ENCODE results near the gene CYP3A7. TPM values are rescaled to one million over a fixed set of nuclear protein-coding genes. Genes with fewer than 3 reads are reported as not detected.

Gene CYP3A7
- polyA plus RNA-seq, 1 donor (not counting 4 experiments of a cell fraction or from before 2014, with no cell fraction given), result not detected

GRCh38 chr7:99767662-99768061, 32.7 kb upstream of the CYP3A7 start:
- Histone ChIP-seq H4K20me1 (ENCODE audit: control insufficient read depth, extremely low read depth, insufficient read depth, low read length) (no peaks in the 10 kb centered on the region), H3K27me3 (ENCODE audit: control insufficient read depth, extremely low read depth, insufficient read depth, low read length) (no peaks in the 10 kb centered on the region), H3K79me2 (ENCODE audit: control insufficient read depth, insufficient read depth, low read length) (no peaks in the 10 kb centered on the region), H3K4me1 (ENCODE audit: control insufficient read depth, extremely low read depth, insufficient read depth, low read length) (peaks cover 14% of the 10 kb centered on the region), H3K4me3 (ENCODE audit: control insufficient read depth in 2 of 3, extremely low read depth in 1 of 3, insufficient read depth in 2 of 3, low read depth in 1 of 3, low read length in 3 of 3) (no peak overlapping the region), H3K27ac (ENCODE audit: control insufficient read depth, insufficient read depth, low read length) (no peak overlapping the region), H2AFZ (ENCODE audit: control insufficient read depth, low read length) (no peak overlapping the region), H3K9me3 (ENCODE audit: control insufficient read depth, low read depth, low read length) (no peaks in the 10 kb centered on the region), H3K9ac (ENCODE audit: control insufficient read depth, extremely low read depth, insufficient read depth, low read length) (no peak overlapping the region), H3K36me3 (ENCODE audit: control insufficient read depth in 2 of 2, extremely low read depth in 1 of 2, insufficient read depth in 2 of 2, low read length in 2 of 2) (no peaks in the 10 kb centered on the region), H3K4me2 (ENCODE audit: control insufficient read depth, extremely low read depth, insufficient read depth, low read depth, low read length) (no peak overlapping the region), H3K9me1 (ENCODE audit: control insufficient read depth, extremely low read depth, insufficient read depth, low read length) (no peaks in the 10 kb centered on the region)
- TF ChIP-seq, protein P1, sequence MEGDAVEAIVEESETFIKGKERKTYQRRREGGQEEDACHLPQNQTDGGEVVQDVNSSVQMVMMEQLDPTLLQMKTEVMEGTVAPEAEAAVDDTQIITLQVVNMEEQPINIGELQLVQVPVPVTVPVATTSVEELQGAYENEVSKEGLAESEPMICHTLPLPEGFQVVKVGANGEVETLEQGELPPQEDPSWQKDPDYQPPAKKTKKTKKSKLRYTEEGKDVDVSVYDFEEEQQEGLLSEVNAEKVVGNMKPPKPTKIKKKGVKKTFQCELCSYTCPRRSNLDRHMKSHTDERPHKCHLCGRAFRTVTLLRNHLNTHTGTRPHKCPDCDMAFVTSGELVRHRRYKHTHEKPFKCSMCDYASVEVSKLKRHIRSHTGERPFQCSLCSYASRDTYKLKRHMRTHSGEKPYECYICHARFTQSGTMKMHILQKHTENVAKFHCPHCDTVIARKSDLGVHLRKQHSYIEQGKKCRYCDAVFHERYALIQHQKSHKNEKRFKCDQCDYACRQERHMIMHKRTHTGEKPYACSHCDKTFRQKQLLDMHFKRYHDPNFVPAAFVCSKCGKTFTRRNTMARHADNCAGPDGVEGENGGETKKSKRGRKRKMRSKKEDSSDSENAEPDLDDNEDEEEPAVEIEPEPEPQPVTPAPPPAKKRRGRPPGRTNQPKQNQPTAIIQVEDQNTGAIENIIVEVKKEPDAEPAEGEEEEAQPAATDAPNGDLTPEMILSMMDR (optimal IDR thresholded peaks at IDR 0.05 in 1 of 3, IDR thresholded peaks at IDR 0.05 in 1 of 3, conservative IDR thresholded peaks at IDR 0.05 in 1 of 3; ENCODE audit: extremely low read depth in 1 of 3, insufficient read depth in 2 of 3, low read length in 3 of 3), result no peak
- TF ChIP-seq EZH2 (IDR thresholded peaks at IDR 0.05; ENCODE audit: low read length), result no peak
- no peak for DNase-seq (ENCODE audit: low read depth, low spot score)
- dilution Hi-C loops (cut with MboI; ENCODE audit: extremely low pct_ligation_motif_present, low sequenced_read_pairs), result no loop called here
- FAIRE-seq, result no peak

DNA sequence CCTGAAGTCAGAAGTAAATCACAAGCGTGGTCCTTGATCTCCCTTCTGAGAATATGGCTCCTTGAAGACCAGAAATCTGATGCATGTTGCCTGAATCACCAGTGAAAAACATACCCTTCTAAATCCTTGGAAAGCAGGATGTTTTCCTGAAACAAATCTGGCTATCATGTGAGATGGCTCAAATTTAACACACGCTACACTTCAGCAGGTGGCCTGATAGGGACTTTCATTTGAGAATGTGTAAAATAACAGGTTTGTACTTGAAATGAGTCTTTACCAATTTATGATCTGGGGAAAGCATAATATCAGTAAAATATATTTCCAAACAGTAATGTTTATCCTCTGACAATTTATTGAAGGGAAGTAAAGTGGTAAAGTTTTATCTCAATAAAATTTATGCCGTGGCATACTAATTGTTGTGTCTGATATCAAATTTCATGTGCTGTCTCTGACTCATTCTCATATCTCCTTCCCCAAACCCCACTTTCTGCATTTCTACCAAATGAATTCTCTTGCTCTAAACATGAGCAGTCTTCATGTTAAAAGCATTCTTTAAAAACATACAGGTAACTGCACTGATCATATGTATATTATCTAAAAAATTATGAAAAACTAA, 31.6 kb upstream of the CYP3A7 start:
- H3K36me3 ChIP-seq (ENCODE audit: control insufficient read depth in 2 of 2, extremely low read depth in 1 of 2, insufficient read depth in 2 of 2, low read length in 2 of 2), result no peaks in the 10 kb centered on the region
- H4K20me1 ChIP-seq (ENCODE audit: control insufficient read depth, extremely low read depth, insufficient read depth, low read length), result no peaks in the 10 kb centered on the region
- H2AFZ ChIP-seq (ENCODE audit: control insufficient read depth, low read length), result no peak overlapping the region
- H3K4me3 ChIP-seq (ENCODE audit: control insufficient read depth in 2 of 3, extremely low read depth in 1 of 3, insufficient read depth in 2 of 3, low read depth in 1 of 3, low read length in 3 of 3), result no peak overlapping the region
- H3K9me1 ChIP-seq (ENCODE audit: control insufficient read depth, extremely low read depth, insufficient read depth, low read length), result no peaks in the 10 kb centered on the region
- dilution Hi-C loops (cut with MboI; ENCODE audit: extremely low pct_ligation_motif_present, low sequenced_read_pairs), result no loop called here
- TF ChIP-seq, protein P1 (optimal IDR thresholded peaks at IDR 0.05 in 1 of 3, IDR thresholded peaks at IDR 0.05 in 1 of 3, conservative IDR thresholded peaks at IDR 0.05 in 1 of 3; ENCODE audit: extremely low read depth in 1 of 3, insufficient read depth in 2 of 3, low read length in 3 of 3), result no peak
- TF ChIP-seq EZH2 (IDR thresholded peaks at IDR 0.05; ENCODE audit: low read length), result no peak
- H3K9ac ChIP-seq (ENCODE audit: control insufficient read depth, extremely low read depth, insufficient read depth, low read length), result no peak overlapping the region
- H3K9me3 ChIP-seq (ENCODE audit: control insufficient read depth, low read depth, low read length), result no peaks in the 10 kb centered on the region
- no peak overlapping the region for H3K4me2 ChIP-seq (ENCODE audit: control insufficient read depth, extremely low read depth, insufficient read depth, low read depth, low read length)
- no peak for DNase-seq (ENCODE audit: low read depth, low spot score)
- H3K4me1 ChIP-seq (ENCODE audit: control insufficient read depth, extremely low read depth, insufficient read depth, low read length), result peaks cover 19% of the 10 kb centered on the region
- H3K27me3 ChIP-seq (ENCODE audit: control insufficient read depth, extremely low read depth, insufficient read depth, low read length), result no peaks in the 10 kb centered on the region
- no peak for FAIRE-seq
- no peaks in the 10 kb centered on the region for H3K79me2 ChIP-seq (ENCODE audit: control insufficient read depth, insufficient read depth, low read length)
- H3K27ac ChIP-seq (ENCODE audit: control insufficient read depth, insufficient read depth, low read length), result no peak overlapping the region

All from keratinocyte (primary cell).